Testis (tissue), 2 donors: ENCODE results near the gene GNG2.

Source experiments
- CTCF ChIP-seq, 3 experiments: fragments of 450-650 bp in 2 of 3; fragments of 200-600 bp in 1 of 3; sonication (generic) in 1 of 3; IDR thresholded peaks; one replicate each; pipeline ENCODE4 v1.5.1; 2016 to 2019; ENCODE audit warnings: antibody characterized with exemption in 3 of 3, mild to moderate bottlenecking in 2 of 3, moderate library complexity in 1 of 3
- POLR2A ChIP-seq: fragments of 450-650 bp; IDR thresholded peaks from one replicate; pipeline ENCODE4 v1.6.1; 2017; ENCODE audit warnings: antibody characterized with exemption, mild to moderate bottlenecking, moderate library complexity

DNA sequence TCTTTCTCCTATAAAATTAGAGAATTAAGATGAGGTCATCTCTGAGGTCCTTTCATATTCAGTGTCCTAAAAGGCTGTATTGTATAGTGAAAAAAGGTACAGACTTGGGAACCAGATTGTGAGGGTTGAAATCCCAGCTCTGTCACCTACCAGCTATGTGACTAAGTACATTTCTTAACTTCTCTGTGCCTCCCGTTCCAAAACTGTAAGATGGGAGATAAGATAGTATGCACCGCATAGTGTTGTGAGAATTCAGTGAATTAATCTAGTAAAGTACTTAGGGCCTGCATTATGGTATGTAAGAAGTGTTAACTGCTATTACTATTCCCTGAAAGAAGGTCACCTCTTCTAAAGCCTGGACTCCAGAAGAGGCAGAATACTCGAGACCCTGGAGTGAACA, 60.6 kb downstream of the GNG2 start:
- TF ChIP-seq CTCF (IDR thresholded peaks at IDR 0.05) (no peak), POLR2A (no peak)
